T follicular helper cell (primary cell): ENCODE data around the gene FBXO11.

Source experiments
- DNase-seq: peaks from one replicate; pipeline ENCODE4 v3.0.0-alpha.2; 2020; ENCODE audit warnings: low read depth

Gene FBXO11

GRCh38 chr2:47849368-47849767 lies 56.9 kb downstream of the FBXO11 start:
- DNase-seq: no peak

GRCh38 chr2:47844162-47844561 lies 62.1 kb downstream of the FBXO11 start:
- DNase-seq: no peak

DNA sequence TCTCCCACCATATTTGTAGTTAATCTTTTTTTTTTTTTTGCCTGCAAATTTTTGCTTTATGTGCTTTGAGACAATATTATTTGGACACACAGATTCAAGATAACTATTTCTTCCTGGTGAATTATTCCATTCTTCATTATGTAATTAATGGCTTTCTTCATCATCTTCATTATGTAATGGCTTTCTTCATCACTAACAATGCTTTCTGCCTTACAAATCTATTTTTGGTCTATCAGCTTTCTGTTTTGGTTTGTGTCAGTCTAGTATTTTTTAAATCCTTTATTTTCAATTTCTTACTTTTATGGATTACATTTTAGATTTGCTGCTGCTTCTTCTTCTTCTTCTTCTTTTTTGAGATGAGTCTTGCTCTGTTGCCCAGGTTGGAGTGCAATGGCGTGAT lies 62.9 kb downstream of the FBXO11 start:
- DNase-seq: no peak

GRCh38 chr2:47842846-47843245 lies 63.5 kb downstream of the FBXO11 start:
- DNase-seq: no peak

GRCh38 chr2:47838686-47839085 lies 67.6 kb downstream of the FBXO11 start:
- no peak for DNase-seq

GRCh38 chr2:47838249-47838648 lies 68.0 kb downstream of the FBXO11 start:
- DNase-seq: no peak

GRCh38 chr2:47833516-47833968 lies 72.8 kb downstream of the FBXO11 start:
- no peak for DNase-seq

DNA sequence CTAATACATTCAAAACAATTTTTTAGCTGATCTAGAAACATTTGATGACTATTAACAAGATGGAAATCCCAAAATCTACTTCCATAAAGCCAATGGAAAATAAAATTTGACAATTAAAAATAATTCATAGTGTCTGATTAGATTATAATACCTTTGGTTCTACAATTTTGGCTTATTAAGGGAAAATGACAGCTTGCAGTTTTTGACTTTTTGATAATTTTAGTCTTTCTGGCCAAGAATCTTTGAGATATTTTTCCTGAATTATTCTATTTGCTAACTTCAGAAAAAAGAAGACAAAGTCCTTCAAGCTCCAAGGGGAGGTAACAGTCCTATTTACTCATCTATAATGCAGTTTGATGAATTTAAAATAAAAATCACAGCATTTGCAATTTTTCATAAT lies 83.8 kb downstream of the FBXO11 start:
- no peak for DNase-seq

DNA sequence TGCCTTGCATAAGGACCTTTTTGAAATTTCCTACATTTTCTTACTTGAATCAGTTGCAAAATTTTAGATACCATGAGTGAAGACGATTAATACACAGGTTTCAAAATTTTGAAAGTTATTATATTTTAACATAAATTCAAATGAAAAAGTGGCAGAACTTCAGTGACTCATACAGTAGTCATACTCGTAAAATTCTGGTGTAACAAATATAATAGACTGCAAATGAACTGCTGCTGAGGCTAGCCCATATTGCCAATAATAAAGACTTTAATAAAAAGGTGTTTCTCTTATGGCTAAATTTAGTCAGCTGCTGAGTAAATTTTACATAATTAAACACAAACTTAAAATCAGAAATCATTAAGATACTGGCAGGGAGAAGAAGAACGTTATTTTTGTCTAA lies 86.5 kb downstream of the FBXO11 start:
- DNase-seq: no peak

GRCh38 chr2:47818777-47819176 lies 87.5 kb downstream of the FBXO11 start:
- DNase-seq: no peak

DNA sequence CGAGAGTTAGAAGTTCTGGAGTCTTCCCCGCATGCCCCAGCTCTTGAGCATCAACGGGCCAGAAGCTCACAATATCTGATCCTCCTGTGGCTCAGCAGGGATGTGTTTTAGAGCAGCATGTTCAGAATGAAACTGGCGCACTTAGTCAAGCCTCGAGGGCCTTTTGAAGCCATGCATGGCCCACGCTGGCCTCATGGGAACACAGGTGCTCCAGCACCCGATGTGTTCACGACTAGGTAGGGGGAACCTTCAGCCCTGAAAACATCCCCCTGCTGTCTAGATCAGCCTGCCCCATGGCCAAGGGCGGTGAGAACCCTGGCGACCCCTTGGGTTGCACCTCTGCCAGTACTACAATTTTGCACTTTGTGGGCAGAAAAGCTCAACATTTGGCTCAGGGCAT lies 90.5 kb downstream of the FBXO11 start:
- DNase-seq: no peak

- DNase-seq: no peak
Measured at GRCh38 chr2:47811668-47812067, 94.6 kb downstream of the FBXO11 start.

- no peak for DNase-seq
Measured at GRCh38 chr2:47810850-47811249, 95.4 kb downstream of the FBXO11 start.

GRCh38 chr2:47809903-47810302 lies 96.4 kb downstream of the FBXO11 start:
- no peak for DNase-seq

DNA sequence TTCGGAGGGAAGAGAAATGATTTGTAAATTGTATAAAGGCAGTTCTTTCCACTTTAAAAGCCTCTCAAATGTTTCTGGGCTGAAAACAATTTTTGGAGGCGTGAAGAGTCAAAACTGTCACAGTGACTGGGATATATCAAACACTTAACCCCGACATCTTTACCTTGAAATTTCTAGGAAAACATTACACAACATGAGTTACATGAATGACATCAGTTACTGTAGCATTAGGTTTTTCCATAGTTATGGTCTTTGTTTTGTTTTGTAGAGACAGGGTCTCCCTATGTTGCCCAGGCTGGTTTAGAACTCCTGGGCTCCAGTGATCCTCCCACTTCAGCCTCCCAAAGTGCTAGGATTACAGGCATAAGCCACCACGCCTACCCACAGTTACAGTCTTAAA lies 97.7 kb downstream of the FBXO11 start:
- no peak for DNase-seq

GRCh38 chr2:47805850-47806249 lies 100.4 kb downstream of the FBXO11 start:
- DNase-seq: no peak

- no peak for DNase-seq
Measured at GRCh38 chr2:47803770-47804169, 102.5 kb downstream of the FBXO11 start.

DNA sequence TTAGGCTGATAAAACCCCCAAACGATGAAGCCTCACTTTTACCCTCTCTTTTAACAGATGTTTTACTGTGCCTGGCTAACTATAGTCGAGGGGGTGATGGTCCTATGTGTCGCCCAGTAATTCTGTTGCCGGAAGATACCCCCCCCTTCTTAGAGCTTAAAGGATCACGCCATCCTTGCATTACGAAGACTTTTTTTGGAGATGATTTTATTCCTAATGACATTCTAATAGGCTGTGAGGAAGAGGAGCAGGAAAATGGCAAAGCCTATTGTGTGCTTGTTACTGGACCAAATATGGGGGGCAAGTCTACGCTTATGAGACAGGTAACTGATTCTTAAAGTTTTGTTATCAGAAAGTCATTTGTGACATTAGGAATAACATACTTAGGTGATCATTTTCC lies 102.9 kb downstream of the FBXO11 start:
- DNase-seq: no peak

DNA sequence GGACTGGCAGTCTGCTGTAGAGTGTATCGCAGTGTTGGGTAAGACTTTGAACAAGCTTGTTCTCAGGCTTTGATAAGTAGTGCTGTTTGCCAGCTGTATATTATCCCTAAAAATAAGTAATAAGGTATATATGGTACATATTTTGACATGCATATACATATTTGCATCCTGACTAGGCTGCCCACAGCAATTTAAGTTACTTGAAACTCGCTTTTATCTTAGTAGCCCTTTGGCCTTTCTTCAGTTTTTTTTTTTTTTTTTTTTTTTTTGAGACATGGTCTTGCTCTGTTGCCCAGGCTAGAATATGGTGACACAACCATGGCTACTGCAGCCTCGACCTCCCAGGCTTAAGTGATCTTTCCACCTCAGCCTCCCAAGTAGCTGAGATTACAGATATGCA lies 105.2 kb downstream of the FBXO11 start:
- no peak for DNase-seq

- no peak for DNase-seq
Measured at GRCh38 chr2:47799031-47799609, 107.2 kb downstream of the FBXO11 start.

DNA sequence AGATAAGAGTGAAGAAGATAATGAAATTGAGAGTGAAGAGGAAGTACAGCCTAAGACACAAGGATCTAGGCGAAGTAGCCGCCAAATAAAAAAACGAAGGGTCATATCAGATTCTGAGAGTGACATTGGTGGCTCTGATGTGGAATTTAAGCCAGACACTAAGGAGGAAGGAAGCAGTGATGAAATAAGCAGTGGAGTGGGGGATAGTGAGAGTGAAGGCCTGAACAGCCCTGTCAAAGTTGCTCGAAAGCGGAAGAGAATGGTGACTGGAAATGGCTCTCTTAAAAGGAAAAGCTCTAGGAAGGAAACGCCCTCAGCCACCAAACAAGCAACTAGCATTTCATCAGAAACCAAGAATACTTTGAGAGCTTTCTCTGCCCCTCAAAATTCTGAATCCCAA lies 107.7 kb downstream of the FBXO11 start:
- DNase-seq: no peak

- DNase-seq: no peak
Measured at GRCh38 chr2:47796090-47796697, 110.1 kb downstream of the FBXO11 start.

- DNase-seq: no peak
Measured at GRCh38 chr2:47785986-47786385, 120.3 kb downstream of the FBXO11 start.

DNA sequence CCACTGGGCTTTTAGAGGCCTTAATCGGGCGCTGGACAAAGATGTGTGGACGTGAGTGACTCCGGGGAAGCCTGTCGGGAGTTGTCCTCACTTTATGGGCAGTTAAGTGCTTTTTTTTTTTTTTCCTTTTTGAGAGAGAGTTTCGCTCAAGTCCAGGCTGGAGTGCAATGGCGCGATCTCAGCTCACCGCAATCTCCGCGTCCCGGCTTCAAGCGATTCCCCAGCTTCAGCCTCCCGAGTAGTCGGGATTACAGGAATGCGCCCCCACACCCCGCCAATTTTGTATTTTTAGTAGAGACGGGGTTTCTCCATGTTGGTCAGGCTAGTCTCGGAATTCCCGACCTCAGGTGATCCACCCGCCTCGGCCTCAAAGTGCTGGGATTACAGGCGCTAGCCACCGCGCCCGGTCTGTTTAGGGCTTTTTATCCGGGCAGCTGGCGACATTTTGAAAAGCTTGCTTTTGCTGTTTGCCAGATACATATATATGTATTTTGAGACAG lies 121.9 kb downstream of the FBXO11 start:
- no peak for DNase-seq
